Fibroblast of skin of right biceps (primary cell): ENCODE data around the gene TMEM190.

Experiments
- DNase-seq: peaks from one replicate; pipeline ENCODE4 v3.0.0-alpha.2; 2013

The TMEM190 gene

GRCh38 chr19:55424518-55424917 lies 47.9 kb downstream of the TMEM190 start:
- DNase-seq, result no peak

DNA sequence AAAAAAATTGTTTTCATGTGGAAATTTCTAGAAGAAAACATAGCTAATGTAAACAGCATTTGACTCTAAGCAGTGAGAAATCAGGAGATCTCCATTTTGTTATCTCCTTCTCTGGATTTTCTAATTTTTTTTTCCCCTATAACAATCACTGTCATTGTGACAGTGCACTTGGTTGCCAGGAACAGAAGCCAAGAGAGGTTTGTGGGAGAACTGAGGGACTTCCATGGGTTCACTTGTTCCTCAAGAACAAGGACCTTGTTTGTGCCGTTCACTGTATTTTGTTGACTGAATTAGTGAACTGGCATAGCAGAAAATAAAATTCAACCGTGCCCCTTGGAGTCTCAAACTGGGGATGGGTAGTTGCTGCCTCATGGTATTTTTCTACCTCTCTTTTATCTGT lies 49.4 kb downstream of the TMEM190 start:
- no peak for DNase-seq
